Keratinocyte (primary cell): ENCODE results near the gene DAGLA. TPM values are rescaled to one million over a fixed set of nuclear protein-coding genes. Genes with fewer than 3 reads are reported as not detected.

ENCODE experiments used
- DNase-seq: peaks from one replicate; pipeline ENCODE4 v3.0.0-alpha.2; 2011; ENCODE audit warnings: low read depth, missing footprints, low spot score
- FAIRE-seq: peaks from 2 replicates; lab custom pipeline; 2011; peaks lifted over from hg19 to GRCh38; lab: Jason Lieb, UNC
- H2AFZ ChIP-seq: 2 replicates; pipeline ENCODE4 v1.6.0; 2012; ENCODE audit warnings: low read length, control low read depth, inconsistent platforms; ENCODE audit not compliant: control insufficient read depth
- H3K27ac ChIP-seq: 2 replicates; pipeline ENCODE4 v1.5.1; 2011; ENCODE audit warnings: low read length; ENCODE audit not compliant: control insufficient read depth, insufficient read depth
- H3K27me3 ChIP-seq: 3 replicates; pipeline ENCODE4 v1.6.0; 2011; ENCODE audit warnings: low read length; ENCODE audit not compliant: control insufficient read depth, insufficient read depth; ENCODE audit errors: extremely low read depth
- H3K36me3 ChIP-seq, 2 experiments: 2 replicates in 1 of 2; 3 replicates in 1 of 2; pipeline ENCODE4 v1.5.1; 2011; ENCODE audit warnings: low read length in 2 of 2, mild to moderate bottlenecking in 1 of 2; ENCODE audit not compliant: control insufficient read depth in 2 of 2, insufficient read depth in 2 of 2; ENCODE audit errors: extremely low read depth in 1 of 2
- H3K4me1 ChIP-seq: 3 replicates; pipeline ENCODE4 v1.5.1; 2011; ENCODE audit warnings: low read length; ENCODE audit not compliant: control insufficient read depth, insufficient read depth; ENCODE audit errors: extremely low read depth
- H3K4me2 ChIP-seq: 3 replicates; pipeline ENCODE4 v1.6.0; 2011; ENCODE audit warnings: low read depth, low read length; ENCODE audit not compliant: control insufficient read depth, insufficient read depth; ENCODE audit errors: extremely low read depth
- H3K4me3 ChIP-seq, 3 experiments: fragments of 200-600 bp in 1 of 3; sonication (generic) in 1 of 3; 2 replicates in 2 of 3; 3 replicates in 1 of 3; pipeline ENCODE4 v1.5.1; 2011 to 2016; ENCODE audit warnings: low read length in 3 of 3, mild to moderate bottlenecking in 3 of 3, control low read depth in 2 of 3, inconsistent platforms in 1 of 3, low read depth in 1 of 3, mixed read lengths in 1 of 3, mixed run types in 1 of 3, moderate library complexity in 1 of 3; ENCODE audit not compliant: control insufficient read depth in 2 of 3, insufficient read depth in 2 of 3; ENCODE audit errors: extremely low read depth in 1 of 3
- H3K79me2 ChIP-seq: 2 replicates; pipeline ENCODE4 v1.6.0; 2012; ENCODE audit warnings: low read length; ENCODE audit not compliant: control insufficient read depth, insufficient read depth
- H3K9ac ChIP-seq: 3 replicates; pipeline ENCODE4 v1.6.0; 2011; ENCODE audit warnings: low read length; ENCODE audit not compliant: control insufficient read depth, insufficient read depth; ENCODE audit errors: extremely low read depth
- H3K9me1 ChIP-seq: 3 replicates; pipeline ENCODE4 v1.6.0; 2011; ENCODE audit warnings: low read length; ENCODE audit not compliant: control insufficient read depth, insufficient read depth; ENCODE audit errors: extremely low read depth
- H3K9me3 ChIP-seq: 2 replicates; pipeline ENCODE4 v1.5.1; 2012; ENCODE audit warnings: low read depth, low read length; ENCODE audit not compliant: control insufficient read depth
- H4K20me1 ChIP-seq: 3 replicates; pipeline ENCODE4 v1.6.0; 2011; ENCODE audit warnings: low read length; ENCODE audit not compliant: control insufficient read depth, insufficient read depth; ENCODE audit errors: extremely low read depth
- EZH2 ChIP-seq: IDR thresholded peaks from one replicate; pipeline ENCODE4 v1.6.1; 2012; ENCODE audit warnings: inconsistent platforms, mild to moderate bottlenecking, low read length, moderate library complexity
- dilution Hi-C: fragments of 300-500 bp; cut with MboI; formaldehyde crosslinking; loops from one replicate; pipeline ENCODE4 v1.7.0; 2020; ENCODE audit warnings: low sequenced_read_pairs; ENCODE audit not compliant: extremely low pct_ligation_motif_present
- polyA plus RNA-seq, 5 experiments: library from polyadenylated mRNA; depleted of rRNA in 3 of 5; stranded (reverse) in 3 of 5; stranded (forward) in 1 of 5; unstranded in 1 of 5; fragments of >200 nt; gene quantifications; 1 replicate in 1 of 5; 2 replicates in 3 of 5; 3 replicates in 1 of 5; pipeline versions ENCODE4 v1.2.1 to v1.2.3, GENCODE V29; 2011 to 2012; ENCODE audit warnings: missing spikeins in 2 of 5, low read depth in 1 of 5, low replicate concordance in 1 of 5
- TF ChIP-seq, protein P1 (sequence below), 3 experiments: IDR thresholded peaks in 1 of 3; conservative IDR thresholded peaks in 1 of 3; optimal IDR thresholded peaks in 1 of 3; 2 replicates in 2 of 3; 3 replicates in 1 of 3; pipeline versions ENCODE3 to v1.5.1; 2011; ENCODE audit warnings: low read length in 3 of 3, mild to moderate bottlenecking in 3 of 3, moderate library complexity in 2 of 3, control low read depth in 1 of 3, inconsistent platforms in 1 of 3; ENCODE audit not compliant: insufficient read depth in 2 of 3; ENCODE audit errors: extremely low read depth in 1 of 3

The DAGLA gene
- polyA plus RNA-seq, 1 donor (not counting 4 experiments of a cell fraction or from before 2014, with no cell fraction given) = 0.03 TPM

DNA sequence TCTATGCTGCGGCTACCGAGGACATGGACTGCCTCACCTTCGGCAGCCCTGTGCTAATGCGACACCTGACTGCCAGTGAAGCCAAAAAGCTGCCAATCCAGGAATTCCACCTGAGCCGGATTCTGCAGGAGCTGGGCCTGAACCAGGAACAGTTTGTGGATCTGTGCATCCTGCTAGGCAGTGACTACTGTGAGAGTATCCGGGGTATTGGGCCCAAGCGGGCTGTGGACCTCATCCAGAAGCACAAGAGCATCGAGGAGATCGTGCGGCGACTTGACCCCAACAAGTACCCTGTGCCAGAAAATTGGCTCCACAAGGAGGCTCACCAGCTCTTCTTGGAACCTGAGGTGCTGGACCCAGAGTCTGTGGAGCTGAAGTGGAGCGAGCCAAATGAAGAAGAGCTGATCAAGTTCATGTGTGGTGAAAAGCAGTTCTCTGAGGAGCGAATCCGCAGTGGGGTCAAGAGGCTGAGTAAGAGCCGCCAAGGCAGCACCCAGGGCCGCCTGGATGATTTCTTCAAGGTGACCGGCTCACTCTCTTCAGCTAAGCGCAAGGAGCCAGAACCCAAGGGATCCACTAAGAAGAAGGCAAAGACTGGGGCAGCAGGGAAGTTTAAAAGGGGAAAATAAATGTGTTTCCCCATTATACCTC is 115.8 kb downstream of the DAGLA start:
- no peaks in the 10 kb centered on the region for H4K20me1 ChIP-seq
- FAIRE-seq (no peak), DNase-seq (no peak)
- H3K4me1 ChIP-seq = peaks cover 11% of the 10 kb centered on the region
- no peaks in the 10 kb centered on the region for H3K27me3 ChIP-seq
- H3K9me1 ChIP-seq = no peaks in the 10 kb centered on the region
- peaks cover 5 to 7% of the 10 kb centered on the region in 2 experiments for H3K36me3 ChIP-seq
- TF ChIP-seq EZH2 = no peak
- TF ChIP-seq, protein P1, sequence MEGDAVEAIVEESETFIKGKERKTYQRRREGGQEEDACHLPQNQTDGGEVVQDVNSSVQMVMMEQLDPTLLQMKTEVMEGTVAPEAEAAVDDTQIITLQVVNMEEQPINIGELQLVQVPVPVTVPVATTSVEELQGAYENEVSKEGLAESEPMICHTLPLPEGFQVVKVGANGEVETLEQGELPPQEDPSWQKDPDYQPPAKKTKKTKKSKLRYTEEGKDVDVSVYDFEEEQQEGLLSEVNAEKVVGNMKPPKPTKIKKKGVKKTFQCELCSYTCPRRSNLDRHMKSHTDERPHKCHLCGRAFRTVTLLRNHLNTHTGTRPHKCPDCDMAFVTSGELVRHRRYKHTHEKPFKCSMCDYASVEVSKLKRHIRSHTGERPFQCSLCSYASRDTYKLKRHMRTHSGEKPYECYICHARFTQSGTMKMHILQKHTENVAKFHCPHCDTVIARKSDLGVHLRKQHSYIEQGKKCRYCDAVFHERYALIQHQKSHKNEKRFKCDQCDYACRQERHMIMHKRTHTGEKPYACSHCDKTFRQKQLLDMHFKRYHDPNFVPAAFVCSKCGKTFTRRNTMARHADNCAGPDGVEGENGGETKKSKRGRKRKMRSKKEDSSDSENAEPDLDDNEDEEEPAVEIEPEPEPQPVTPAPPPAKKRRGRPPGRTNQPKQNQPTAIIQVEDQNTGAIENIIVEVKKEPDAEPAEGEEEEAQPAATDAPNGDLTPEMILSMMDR (optimal IDR thresholded peaks at IDR 0.05 in 1 of 3, IDR thresholded peaks at IDR 0.05 in 1 of 3, conservative IDR thresholded peaks at IDR 0.05 in 1 of 3; ENCODE audit: extremely low read depth in 1 of 3, insufficient read depth in 2 of 3, low read length in 3 of 3) = no peak
- no peak overlapping the region for H3K9ac ChIP-seq
- dilution Hi-C loops = no loop called here
- no peak overlapping the region for H2AFZ ChIP-seq
- peaks cover 56% of the 10 kb centered on the region for H3K79me2 ChIP-seq
- H3K9me3 ChIP-seq = no peaks in the 10 kb centered on the region
- H3K4me3 ChIP-seq = no peak overlapping the region
- no peak overlapping the region for H3K27ac ChIP-seq
- H3K4me2 ChIP-seq = no peak overlapping the region

Other genes with a start within 250 kb of the DAGLA start
- gene LRRC10B, start 171.6 kb upstream of the DAGLA start, polyA plus RNA-seq = not detected in 3 replicates
- 2.0 to 4.4 TPM (median 2.6 TPM) in 3 replicates for gene SYT7, start 99.3 kb upstream of the DAGLA start, polyA plus RNA-seq
- 0.14 to 0.24 TPM (median 0.24 TPM) in 3 replicates for gene MYRF, start 72.2 kb downstream of the DAGLA start, polyA plus RNA-seq
- gene TMEM258, start 112.2 kb downstream of the DAGLA start, polyA plus RNA-seq = 188 to 324 TPM (median 249 TPM) in 3 replicates
- gene FEN1, start 112.5 kb downstream of the DAGLA start, polyA plus RNA-seq = 10.0 to 26.7 TPM (median 25.8 TPM) in 3 replicates
- 19.0 to 34.0 TPM (median 32.0 TPM) in 3 replicates for gene FADS1, start 136.6 kb downstream of the DAGLA start, polyA plus RNA-seq
- gene FADS2, start 147.9 kb downstream of the DAGLA start, polyA plus RNA-seq = 175 to 319 TPM (median 196 TPM) in 3 replicates
- 33.9 to 112 TPM (median 38.7 TPM) in 3 replicates for gene FADS3, start 211.2 kb downstream of the DAGLA start, polyA plus RNA-seq
- 0.31 to 0.66 TPM (median 0.32 TPM) in 3 replicates for gene RAB3IL1, start 237.2 kb downstream of the DAGLA start, polyA plus RNA-seq